Esophagus squamous epithelium (tissue), 5 donors: ENCODE data around the gene SPATA13. TPM values are rescaled to one million over a fixed set of nuclear protein-coding genes. Genes with fewer than 3 reads are reported as not detected.
"Not testable (repeated sequence)": the region's sequence is repeated elsewhere in the genome, so short reads cannot be mapped to it uniquely, and the experiment has no call there.

Experiments used
- DNase-seq: peaks from one replicate; lab custom pipeline; 2025; lab: John Stamatoyannopoulos, UW
- H3K27ac ChIP-seq, 4 donors: fragments of 200-600 bp; sonication (generic); one replicate each; pipeline ENCODE4 v1.5.1; 2016 to 2019; ENCODE audit warnings: mild to moderate bottlenecking in 1 of 4
- H3K27me3 ChIP-seq, 4 donors: fragments of 200-600 bp; sonication (generic); 1 replicate in 3 of 4; 2 replicates in 1 of 4; pipeline versions ENCODE4 v1.5.1 to v1.6.0; 2017 to 2021; ENCODE audit warnings: antibody characterized with exemption in 1 of 4
- H3K36me3 ChIP-seq, 3 donors: fragments of 200-600 bp; sonication (generic); one replicate each; pipeline ENCODE4 v1.5.1; 2016 to 2019
- H3K4me1 ChIP-seq, 3 donors: fragments of 200-600 bp; sonication (generic); one replicate each; pipeline ENCODE4 v1.5.1; 2017 to 2019
- H3K4me3 ChIP-seq, 4 donors: fragments of 200-600 bp; sonication (generic); 1 replicate in 3 of 4; 2 replicates in 1 of 4; pipeline ENCODE4 v1.5.1; 2016 to 2019; ENCODE audit warnings: mild to moderate bottlenecking in 2 of 4, moderate library complexity in 1 of 4
- H3K9me3 ChIP-seq, 3 donors: fragments of 200-600 bp; sonication (generic); one replicate each; pipeline ENCODE4 v1.5.1; 2016 to 2019
- POLR2A ChIP-seq, 4 donors: fragments of 450-650 bp; IDR thresholded peaks; one replicate each; pipeline ENCODE4 v1.6.1; 2017; ENCODE audit warnings: antibody characterized with exemption in 4 of 4, mild to moderate bottlenecking in 4 of 4, moderate library complexity in 3 of 4
- WGBS, 2 donors: methylation state at CpG; one replicate each; pipeline ENCODE4 v1.1.5; 2018; 5-methylcytosine and 5-hydroxymethylcytosine counted together
- intact Hi-C: fragments of 100-400 bp; cut with DNase I; formaldehyde crosslinking; loops from one replicate; pipeline ENCODE4 v1.15.0; 2022
- total RNA-seq, 4 donors: library from RNA; depleted of rRNA; stranded (reverse); fragments of >200 nt; gene quantifications; one replicate each; pipeline ENCODE4 v1.1.0, GENCODE V29; 2016
- TF ChIP-seq, protein P1 (sequence below), 6 experiments: fragments of 450-650 bp in 4 of 6; fragments of 200-600 bp in 2 of 6; sonication (generic) in 2 of 6; IDR thresholded peaks; one replicate each; pipeline ENCODE4 v1.5.1; 2016 to 2019; ENCODE audit warnings: antibody characterized with exemption in 6 of 6, mild to moderate bottlenecking in 4 of 6, moderate library complexity in 4 of 6
- donor health status: DM: yes; HTN: yes; CAD: no.

SPATA13 gene
- total RNA-seq, 4 donors from 2014 or later = 5.0 to 16.6 (median 9.7) TPM

DNA sequence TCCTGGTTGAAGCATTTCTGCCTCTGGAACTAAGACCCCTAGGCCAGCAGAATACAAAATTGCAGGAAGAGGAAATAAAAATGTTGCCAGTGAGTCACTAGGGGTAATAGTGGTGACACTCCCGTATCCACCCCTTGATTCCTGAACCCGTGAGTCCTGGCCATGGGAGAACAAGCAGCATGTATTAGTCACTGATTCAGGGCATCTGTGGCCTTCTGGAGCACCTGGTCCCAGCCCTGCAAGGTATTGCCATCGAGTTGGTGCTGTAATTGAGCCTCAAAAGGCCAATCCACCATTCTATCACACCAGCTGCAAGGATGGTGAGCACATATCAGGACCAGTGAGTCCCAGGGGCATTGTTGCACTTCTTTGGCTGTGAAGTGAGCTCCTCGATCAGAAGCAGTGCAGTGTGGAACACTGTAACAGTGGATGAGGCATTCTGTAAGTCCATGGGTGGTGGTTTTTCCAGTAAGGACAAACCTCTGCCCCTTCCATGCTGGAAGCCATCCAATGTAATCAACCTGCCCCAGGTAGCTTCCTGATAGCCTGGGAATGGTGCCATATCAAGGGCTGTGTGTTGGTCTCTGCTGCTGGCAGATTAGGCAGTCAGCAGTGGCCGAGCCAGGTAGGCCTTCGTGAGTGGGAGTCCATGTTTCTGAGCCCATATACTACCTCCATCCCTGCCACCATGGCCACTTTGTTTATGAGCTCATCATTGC, 188.4 kb downstream of the SPATA13 start:
- H3K27me3 ChIP-seq = no peaks in the 10 kb centered on the region
- no peak for DNase-seq
- intact Hi-C loops = no loop called here
- H3K4me1 ChIP-seq = peaks cover 0 to 14% (median 5%) of the 10 kb centered on the region in 3 donors
- H3K27ac ChIP-seq = peak overlapping the region; percentile 25 to 67 (median 48)
- H3K4me3 ChIP-seq = no peak overlapping the region
- H3K36me3 ChIP-seq = no peaks in the 10 kb centered on the region
- TF ChIP-seq, protein P1, sequence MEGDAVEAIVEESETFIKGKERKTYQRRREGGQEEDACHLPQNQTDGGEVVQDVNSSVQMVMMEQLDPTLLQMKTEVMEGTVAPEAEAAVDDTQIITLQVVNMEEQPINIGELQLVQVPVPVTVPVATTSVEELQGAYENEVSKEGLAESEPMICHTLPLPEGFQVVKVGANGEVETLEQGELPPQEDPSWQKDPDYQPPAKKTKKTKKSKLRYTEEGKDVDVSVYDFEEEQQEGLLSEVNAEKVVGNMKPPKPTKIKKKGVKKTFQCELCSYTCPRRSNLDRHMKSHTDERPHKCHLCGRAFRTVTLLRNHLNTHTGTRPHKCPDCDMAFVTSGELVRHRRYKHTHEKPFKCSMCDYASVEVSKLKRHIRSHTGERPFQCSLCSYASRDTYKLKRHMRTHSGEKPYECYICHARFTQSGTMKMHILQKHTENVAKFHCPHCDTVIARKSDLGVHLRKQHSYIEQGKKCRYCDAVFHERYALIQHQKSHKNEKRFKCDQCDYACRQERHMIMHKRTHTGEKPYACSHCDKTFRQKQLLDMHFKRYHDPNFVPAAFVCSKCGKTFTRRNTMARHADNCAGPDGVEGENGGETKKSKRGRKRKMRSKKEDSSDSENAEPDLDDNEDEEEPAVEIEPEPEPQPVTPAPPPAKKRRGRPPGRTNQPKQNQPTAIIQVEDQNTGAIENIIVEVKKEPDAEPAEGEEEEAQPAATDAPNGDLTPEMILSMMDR (IDR thresholded peaks at IDR 0.05) = no peak
- no peak for TF ChIP-seq POLR2A (IDR thresholded peaks at IDR 0.05)
- no peaks in the 10 kb centered on the region for H3K9me3 ChIP-seq
- WGBS, 2 donors = 27 to 51% methylated on average over 5 to 6 of the region's 6 CpGs

DNA sequence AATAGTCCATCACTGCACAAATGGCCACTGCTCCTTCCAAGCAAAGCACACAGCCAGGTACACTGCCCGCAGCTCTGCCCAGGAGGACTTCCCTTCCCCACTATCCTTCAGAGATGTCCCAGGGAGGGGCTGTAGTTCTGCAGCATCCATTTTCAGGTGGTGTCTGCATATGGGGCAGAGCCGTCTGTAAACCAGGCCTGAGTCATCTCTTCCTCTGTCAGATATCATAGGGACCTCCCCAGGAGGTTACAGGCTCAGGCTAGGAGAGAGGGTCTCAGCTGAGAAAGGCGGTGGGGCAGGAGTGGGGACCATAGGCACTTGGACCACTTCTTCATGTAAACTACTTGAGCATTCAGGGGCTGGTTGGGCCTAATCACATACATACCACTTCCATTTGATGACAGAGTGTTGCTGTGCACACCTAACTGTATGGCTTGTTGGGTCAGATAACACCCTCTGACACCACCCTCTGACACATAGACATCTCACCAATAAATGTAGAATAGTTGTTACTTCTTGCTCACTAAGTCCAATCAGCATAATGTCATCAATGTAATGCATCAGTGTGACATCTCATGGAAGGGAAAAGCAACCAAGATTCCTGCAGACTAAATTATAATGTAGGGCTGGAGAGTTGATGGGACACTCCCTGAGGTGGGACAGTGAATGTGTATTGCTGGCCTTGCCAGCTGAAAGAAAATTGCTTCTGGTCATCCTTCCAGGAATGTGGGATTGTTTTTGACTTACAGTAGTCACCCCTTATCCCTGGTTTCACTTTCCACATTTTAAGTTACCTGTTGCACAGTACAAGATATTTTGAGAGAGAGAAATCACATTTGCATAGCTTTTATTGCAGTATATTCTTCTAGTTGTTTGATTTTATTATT, 189.5 kb downstream of the SPATA13 start:
- intact Hi-C loops = loop anchor here (10.0 kb wide), 1 partner anchor 1415 kb away; no protein-coding TSS in a partner anchor
- not testable (repeated sequence) for H3K27me3 ChIP-seq, H3K36me3 ChIP-seq, H3K9me3 ChIP-seq, H3K4me3 ChIP-seq, DNase-seq
- Histone ChIP-seq H3K27ac (peak overlapping the region in 2 of 4 donors; percentile 35 to 66), H3K4me1 (peaks cover 0 to 14% (median 5%) of the 10 kb centered on the region in 3 donors)
- WGBS, 2 donors = 60 to 71% methylated on average over 1 to 2 of the region's 3 CpGs

DNA sequence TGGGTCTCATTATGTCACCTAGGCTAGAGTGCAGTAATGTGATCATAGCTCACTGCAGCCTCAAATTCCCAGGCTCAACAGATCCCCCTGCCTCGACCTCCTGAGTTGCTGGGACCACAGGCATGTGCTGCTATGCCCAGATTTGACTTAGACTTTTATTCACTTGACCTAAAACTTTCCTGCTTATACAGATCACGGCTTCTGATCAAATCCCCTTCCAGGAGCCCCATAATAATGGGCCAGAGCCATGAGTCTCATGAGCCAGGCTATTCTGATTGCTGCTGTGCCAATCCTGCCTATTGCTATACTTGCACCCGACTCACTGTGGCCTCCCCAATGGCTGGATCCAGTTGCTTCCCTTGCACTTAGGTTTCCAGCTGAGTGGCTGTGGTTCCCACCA, 190.9 kb downstream of the SPATA13 start:
- no peaks in the 10 kb centered on the region for H3K27me3 ChIP-seq
- 64 to 81% methylated on average over 2 to 3 of the region's 3 CpGs for WGBS, 2 donors
- TF ChIP-seq POLR2A (IDR thresholded peaks at IDR 0.05) = no peak
- TF ChIP-seq, protein P1 (IDR thresholded peaks at IDR 0.05) = no peak
- H3K4me3 ChIP-seq = no peak overlapping the region
- no peaks in the 10 kb centered on the region for H3K36me3 ChIP-seq
- no peak overlapping the region for H3K27ac ChIP-seq
- DNase-seq = no peak
- peaks cover 0 to 14% (median 5%) of the 10 kb centered on the region in 3 donors for H3K4me1 ChIP-seq
- intact Hi-C loops = loop anchor here (10.0 kb wide), 1 partner anchor 1417 kb away; no protein-coding TSS in a partner anchor
- H3K9me3 ChIP-seq = no peaks in the 10 kb centered on the region

DNA sequence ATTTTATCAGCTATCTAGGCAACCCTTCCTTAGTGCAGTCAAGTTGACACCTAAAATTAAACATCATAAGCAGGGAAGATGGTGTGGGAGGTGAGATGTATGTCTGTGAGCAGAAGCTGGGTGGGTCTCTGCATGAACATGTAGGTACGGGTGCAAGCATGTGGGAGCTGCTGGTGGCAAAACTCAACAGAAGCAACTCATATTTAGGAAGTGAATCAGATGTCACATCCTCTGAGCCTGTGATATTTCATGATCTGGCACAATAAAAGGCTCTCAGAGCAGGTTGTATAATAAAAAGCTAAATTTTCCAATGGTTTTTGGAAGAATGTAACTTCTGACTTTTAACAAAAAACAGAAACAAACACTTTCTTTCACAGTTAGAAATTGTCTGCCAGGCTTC, 193.2 kb downstream of the SPATA13 start:
- H3K27ac ChIP-seq = no peak overlapping the region
- intact Hi-C loops = loop anchor here (10.0 kb wide), 1 partner anchor 1419 kb away; no protein-coding TSS in a partner anchor
- 50 to 62% methylated on average over 1 of the region's 1 CpG for WGBS, 2 donors
- H3K4me1 ChIP-seq = peaks cover 0 to 8% (median 2%) of the 10 kb centered on the region in 3 donors
- no peaks in the 10 kb centered on the region for H3K36me3 ChIP-seq
- no peaks in the 10 kb centered on the region for H3K27me3 ChIP-seq
- TF ChIP-seq, protein P1 (IDR thresholded peaks at IDR 0.05) = no peak
- no peak for TF ChIP-seq POLR2A (IDR thresholded peaks at IDR 0.05)
- no peaks in the 10 kb centered on the region for H3K9me3 ChIP-seq
- no peak overlapping the region for H3K4me3 ChIP-seq
- no peak for DNase-seq

DNA sequence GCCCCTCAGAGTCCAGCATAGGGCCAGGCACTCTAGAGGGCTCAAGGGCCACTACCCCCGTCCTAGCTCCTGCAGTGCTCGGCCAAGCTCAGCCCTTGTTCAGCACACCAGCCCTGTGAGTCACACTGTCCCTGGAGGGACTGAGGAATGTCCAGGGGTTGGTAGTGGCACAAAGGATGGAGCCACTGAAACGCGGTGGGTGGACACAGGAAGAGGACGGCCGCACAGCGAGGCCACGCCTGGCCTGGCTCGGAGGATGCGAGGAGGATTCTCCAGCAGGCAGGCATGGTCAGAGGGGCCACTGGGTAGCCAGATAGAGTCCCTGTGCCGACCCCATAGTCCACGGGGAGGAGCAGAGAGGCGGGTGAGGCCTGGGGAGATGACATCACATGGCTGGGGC, 194.6 kb downstream of the SPATA13 start:
- no peak overlapping the region for H3K27ac ChIP-seq
- no peak for TF ChIP-seq POLR2A (IDR thresholded peaks at IDR 0.05)
- TF ChIP-seq, protein P1 (IDR thresholded peaks at IDR 0.05) = no peak
- intact Hi-C loops = loop anchor here (10.0 kb wide), 1 partner anchor 1420 kb away; no protein-coding TSS in a partner anchor
- WGBS, 2 donors = 85 to 93% methylated on average over 6 to 11 of the region's 13 CpGs
- H3K9me3 ChIP-seq = no peaks in the 10 kb centered on the region
- H3K4me1 ChIP-seq = no peaks in the 10 kb centered on the region
- H3K4me3 ChIP-seq = no peak overlapping the region
- no peaks in the 10 kb centered on the region for H3K36me3 ChIP-seq
- H3K27me3 ChIP-seq = no peaks in the 10 kb centered on the region
- DNase-seq = no peak
